ENCODE measurements around the gene GDF10. TPM values are rescaled to one million over a fixed set of nuclear protein-coding genes. Genes with fewer than 3 reads are reported as not detected.

Gene GDF10
- total RNA-seq, 1 experiment from 2014 or later: 0.20 TPM

GRCh38 chr10:47337310-47337709 is 37.3 kb downstream of the GDF10 start:
- Histone ChIP-seq H3K9me3 (ENCODE audit: control insufficient read depth, low read depth, low read length) (no peaks in the 10 kb centered on the region), H2BK5ac (ENCODE audit: insufficient read length, low read length) (no peak overlapping the region), H4K8ac (replicated peaks; ENCODE audit: insufficient read length, low read depth, low read length) (no peak overlapping the region), H3K27ac (ENCODE audit: insufficient read length, low read depth, low read length) (no peak overlapping the region), H3K4me2 (ENCODE audit: insufficient read depth, insufficient read length, low read length) (no peak overlapping the region), H2BK120ac (ENCODE audit: low read depth, low read length, poor library complexity, severe bottlenecking) (no peak overlapping the region), H3K18ac (ENCODE audit: insufficient read length, low read depth, low read length) (no peak overlapping the region), H2BK12ac (ENCODE audit: insufficient read length, low read depth, low read length) (no peak overlapping the region), H3K27me3 (ENCODE audit: insufficient read depth, low read length) (no peaks in the 10 kb centered on the region), H3K4me1 (ENCODE audit: insufficient read depth, low read length) (no peaks in the 10 kb centered on the region), H4K91ac (ENCODE audit: insufficient read length, low read depth, low read length) (no peak overlapping the region), H4K5ac (ENCODE audit: insufficient read length, low read depth, low read length) (no peak overlapping the region), H2AFZ (ENCODE audit: low read length) (no peak overlapping the region), H3K23ac (ENCODE audit: insufficient read length, low read depth, low read length) (no peak overlapping the region), H2AK5ac (ENCODE audit: insufficient read length, low read length) (no peak overlapping the region), H3K79me1 (ENCODE audit: insufficient read depth, low read depth, low read length, poor library complexity, severe bottlenecking) (no peaks in the 10 kb centered on the region), H3T11ph (ENCODE audit: low read length) (no peak overlapping the region), H3K9ac (ENCODE audit: extremely low read depth, insufficient read length, low read length) (no peak overlapping the region), H3K79me2 (ENCODE audit: insufficient read depth, low read length) (no peaks in the 10 kb centered on the region), H2BK15ac (ENCODE audit: low read depth, low read length) (no peak overlapping the region), H2BK20ac (ENCODE audit: low read depth, low read length, poor library complexity, severe bottlenecking) (no peak overlapping the region), H4K20me1 (ENCODE audit: control insufficient read depth, insufficient read depth, insufficient read length) (no peaks in the 10 kb centered on the region), H3K56ac (ENCODE audit: insufficient read length, low read depth, low read length) (no peak overlapping the region), H3K4ac (ENCODE audit: low read depth, low read length) (no peak overlapping the region), H3K23me2 (ENCODE audit: insufficient read length, low read depth, low read length, poor library complexity, severe bottlenecking) (no peaks in the 10 kb centered on the region), H3K14ac (ENCODE audit: insufficient read depth, low read length) (no peak overlapping the region)
- no peak for DNase-seq
- Mint-ChIP-seq H3K4me1 (peaks cover 5 to 7% of the 10 kb centered on the region in 2 experiments), H3K4me3 (no peak overlapping the region), H3K36me3 (ENCODE audit: insufficient read depth in 1 of 3, low read depth in 3 of 3) (no peaks in the 10 kb centered on the region), H3K9me3 (no peaks in the 10 kb centered on the region), H3K27me3 (ENCODE audit: low read depth) (no peaks in the 10 kb centered on the region), H3K27ac (no peak overlapping the region)
- TF ChIP-seq, protein P1, sequence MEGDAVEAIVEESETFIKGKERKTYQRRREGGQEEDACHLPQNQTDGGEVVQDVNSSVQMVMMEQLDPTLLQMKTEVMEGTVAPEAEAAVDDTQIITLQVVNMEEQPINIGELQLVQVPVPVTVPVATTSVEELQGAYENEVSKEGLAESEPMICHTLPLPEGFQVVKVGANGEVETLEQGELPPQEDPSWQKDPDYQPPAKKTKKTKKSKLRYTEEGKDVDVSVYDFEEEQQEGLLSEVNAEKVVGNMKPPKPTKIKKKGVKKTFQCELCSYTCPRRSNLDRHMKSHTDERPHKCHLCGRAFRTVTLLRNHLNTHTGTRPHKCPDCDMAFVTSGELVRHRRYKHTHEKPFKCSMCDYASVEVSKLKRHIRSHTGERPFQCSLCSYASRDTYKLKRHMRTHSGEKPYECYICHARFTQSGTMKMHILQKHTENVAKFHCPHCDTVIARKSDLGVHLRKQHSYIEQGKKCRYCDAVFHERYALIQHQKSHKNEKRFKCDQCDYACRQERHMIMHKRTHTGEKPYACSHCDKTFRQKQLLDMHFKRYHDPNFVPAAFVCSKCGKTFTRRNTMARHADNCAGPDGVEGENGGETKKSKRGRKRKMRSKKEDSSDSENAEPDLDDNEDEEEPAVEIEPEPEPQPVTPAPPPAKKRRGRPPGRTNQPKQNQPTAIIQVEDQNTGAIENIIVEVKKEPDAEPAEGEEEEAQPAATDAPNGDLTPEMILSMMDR (conservative IDR thresholded peaks at IDR 0.05): no peak
- no CpG with 5 or more reads among the region's 4 CpGs for WGBS (ENCODE audit: extremely low coverage, insufficient read length, low lambda C conversion rate)
